Esophagus (tissue), 2 donors: ENCODE data around the gene SMG9. TPM values are rescaled to one million over a fixed set of nuclear protein-coding genes. Genes with fewer than 3 reads are reported as not detected.

Source experiments
- H3K27ac ChIP-seq, 2 donors: one replicate each; pipeline ENCODE4 v1.5.1; 2013; ENCODE audit warnings: low read depth in 2 of 2, mild to moderate bottlenecking in 2 of 2, inconsistent platforms in 1 of 2, low read length in 1 of 2, moderate library complexity in 1 of 2
- H3K27me3 ChIP-seq, 2 donors: one replicate each; pipeline ENCODE4 v1.6.1; 2013; ENCODE audit warnings: low read length in 2 of 2, control low read depth in 1 of 2, mild to moderate bottlenecking in 1 of 2; ENCODE audit not compliant: insufficient read depth in 2 of 2, control insufficient read depth in 1 of 2
- H3K36me3 ChIP-seq, 2 donors: one replicate each; pipeline ENCODE4 v1.6.1; 2013; ENCODE audit warnings: low read length in 1 of 2; ENCODE audit not compliant: control insufficient read depth in 2 of 2, insufficient read depth in 2 of 2
- H3K4me1 ChIP-seq, 2 donors: one replicate each; pipeline ENCODE4 v1.6.1; 2013; ENCODE audit warnings: low read length in 1 of 2; ENCODE audit not compliant: control insufficient read depth in 2 of 2, insufficient read depth in 2 of 2
- H3K4me3 ChIP-seq, 2 donors: one replicate each; pipeline ENCODE4 v1.5.1; 2013; ENCODE audit warnings: low read length in 2 of 2, mild to moderate bottlenecking in 2 of 2, low read depth in 1 of 2, moderate library complexity in 1 of 2
- H3K9me3 ChIP-seq, 2 donors: one replicate each; pipeline ENCODE4 v1.6.1; 2013; ENCODE audit warnings: mild to moderate bottlenecking in 2 of 2, low read depth in 1 of 2, low read length in 1 of 2, moderate library complexity in 1 of 2; ENCODE audit not compliant: control insufficient read depth in 2 of 2, insufficient read depth in 1 of 2
- WGBS, 2 donors: extraction: QIAGEN DNeasy Blood & Tissue Kit; methylation state at CpG; one replicate each; pipeline ENCODE4 v1.1.7; 2013; 5-methylcytosine and 5-hydroxymethylcytosine counted together
- polyA plus RNA-seq, 2 donors: library from polyadenylated mRNA; stranded (reverse); fragments of 200-250 nt; gene quantifications; one replicate each; pipeline ENCODE4 v1.2.3, GENCODE V29; 2013
- donor health status: healthy with polysubstance abuse.
- donor health status: Bipolar disorder and iron deficiency.

Gene SMG9
- polyA plus RNA-seq, 2 donors, result 15.8 to 23.2 TPM

- Histone ChIP-seq H3K36me3 (no peaks in the 10 kb centered on the region), H3K27ac (no peak overlapping the region), H3K4me3 (no peak overlapping the region), H3K9me3 (no peaks in the 10 kb centered on the region), H3K4me1 (peaks cover 0 to 6% of the 10 kb centered on the region in 2 donors), H3K27me3 (no peaks in the 10 kb centered on the region)
- 85 to 88% methylated on average over 11 of the region's 11 CpGs for WGBS, 2 donors
Measured at GRCh38 chr19:43678512-43679261, 76.1 kb downstream of the SMG9 start.

Other genes starting within 250 kb of the SMG9 start
- 10 to 100 TPM; 50.5 to 78.9 TPM for gene ETHE1, start 227.8 kb downstream of the SMG9 start, polyA plus RNA-seq
- gene ZNF575, start 221.8 kb downstream of the SMG9 start, polyA plus RNA-seq, result 1 to 10 TPM in 1 of 2 donors, under 1 TPM in 1; 0.59 to 1.0 TPM
- gene XRCC1, start 179.4 kb downstream of the SMG9 start, polyA plus RNA-seq, result 10 to 100 TPM; 13.7 to 14.4 TPM
- gene PINLYP, start 179.2 kb downstream of the SMG9 start, polyA plus RNA-seq, result 10 to 100 TPM; 13.5 to 17.6 TPM
- 1 to 10 TPM; 3.1 to 4.1 TPM for gene IRGQ, start 158.8 kb downstream of the SMG9 start, polyA plus RNA-seq
- 10 to 100 TPM in 1 of 2 donors, 1 to 10 TPM in 1; 6.8 to 13.0 TPM for gene ZNF576, start 158.4 kb downstream of the SMG9 start, polyA plus RNA-seq
- under 1 TPM; 0.14 to 0.71 TPM for gene SRRM5, start 142.9 kb downstream of the SMG9 start, polyA plus RNA-seq
- 10 to 100 TPM; 20.4 to 27.3 TPM for gene ZNF428, start 135.3 kb downstream of the SMG9 start, polyA plus RNA-seq
- gene CADM4, start 115.1 kb downstream of the SMG9 start, polyA plus RNA-seq, result 10 to 100 TPM in 1 of 2 donors, 1 to 10 TPM in 1; 9.7 to 21.7 TPM
- 1 to 10 TPM; 5.4 to 5.6 TPM for gene PLAUR, start 84.8 kb downstream of the SMG9 start, polyA plus RNA-seq
- gene IRGC, start 38.9 kb downstream of the SMG9 start, polyA plus RNA-seq, result not detected
- 1 to 10 TPM; 3.9 to 4.6 TPM for gene KCNN4, start 26.0 kb upstream of the SMG9 start, polyA plus RNA-seq
- gene LYPD5, start 47.5 kb upstream of the SMG9 start, polyA plus RNA-seq, result 10 to 100 TPM in 1 of 2 donors, 1 to 10 TPM in 1; 3.8 to 12.3 TPM
- 1 to 10 TPM; 1.6 to 3.2 TPM for gene ZNF283, start 72.4 kb upstream of the SMG9 start, polyA plus RNA-seq
- 1 to 10 TPM in 1 of 2 donors, under 1 TPM in 1; 0.94 to 5.9 TPM for gene ZNF404, start 129.0 kb upstream of the SMG9 start, polyA plus RNA-seq
- gene ZNF45, start 180.3 kb upstream of the SMG9 start, polyA plus RNA-seq, result 1 to 10 TPM; 3.0 to 3.2 TPM
- 1 to 10 TPM in 1 of 2 donors, under 1 TPM in 1; 0.42 to 1.2 TPM for gene ZNF221, start 196.3 kb upstream of the SMG9 start, polyA plus RNA-seq
- gene ZNF155, start 229.2 kb upstream of the SMG9 start, polyA plus RNA-seq, result 1 to 10 TPM; 2.9 to 3.4 TPM
- 1 to 10 TPM; 1.1 to 1.4 TPM for gene ZNF230, start 248.0 kb upstream of the SMG9 start, polyA plus RNA-seq